WTC11 (cell line): ENCODE data around the gene GRIN2A. TPM values are rescaled to one million over a fixed set of nuclear protein-coding genes. Genes with fewer than 3 reads are reported as not detected.

Experiments used
- ATAC-seq: fragments of 200-7000 bp; cut with Tn5 transposase; 2 replicates; pipeline ENCODE4 v1.10.0; 2021; ENCODE audit warnings: mild to moderate bottlenecking, moderate library complexity
- CTCF ChIA-PET: fragments of 300-600 bp; sonication (Branson Sonifier 250); formaldehyde crosslinking; loops from one replicate; lab custom pipeline; 2021; ENCODE audit warnings: antibody characterized with exemption; lab: Charles Lee
- POLR2A ChIA-PET: fragments of 350-600 bp; sonication (Branson Sonifier 250); formaldehyde crosslinking; loops from one replicate; lab custom pipeline; 2021; ENCODE audit warnings: antibody characterized with exemption; lab: Charles Lee
- DNase-seq: peaks from one replicate; pipeline ENCODE4 v3.0.0; 2021; ENCODE audit warnings: low spot score
- H3K27ac Mint-ChIP-seq: 2 replicates; pipeline ENCODE4 v1.8.0; 2021; ENCODE audit warnings: mixed read lengths
- H3K27me3 Mint-ChIP-seq: 2 replicates; pipeline ENCODE4 v1.8.0; 2021; ENCODE audit warnings: low read depth, mild to moderate bottlenecking, moderate library complexity, mixed read lengths
- H3K36me3 Mint-ChIP-seq: 2 replicates; pipeline ENCODE4 v1.8.0; 2021; ENCODE audit warnings: mixed read lengths
- H3K4me1 Mint-ChIP-seq: 2 replicates; pipeline ENCODE4 v1.8.0; 2022; ENCODE audit warnings: mixed read lengths
- H3K4me3 Mint-ChIP-seq: 2 replicates; pipeline ENCODE4 v1.8.0; 2021; ENCODE audit warnings: mild to moderate bottlenecking, moderate library complexity, mixed read lengths
- H3K9me3 Mint-ChIP-seq: 2 replicates; pipeline ENCODE4 v1.8.0; 2021; ENCODE audit warnings: mixed read lengths
- FOXP1 ChIP-seq: sonication (generic); formaldehyde crosslinking; IDR thresholded peaks from 2 replicates; pipeline ENCODE4 v1.8.0; 2022; ENCODE audit warnings: missing genetic modification reagents, mild to moderate bottlenecking, moderate library complexity, borderline replicate concordance
- HMGA2 ChIP-seq: fragments of 250-450 bp; sonication (Bioruptor Pico); IDR thresholded peaks from 2 replicates; pipeline ENCODE4 v1.4.0; 2021; ENCODE audit warnings: mild to moderate bottlenecking, moderate library complexity
- MXD4 ChIP-seq: fragments of 250-450 bp; sonication (Bioruptor Pico); IDR thresholded peaks from 2 replicates; pipeline ENCODE4 v1.8.0; 2021; ENCODE audit warnings: mild to moderate bottlenecking, moderate library complexity, borderline replicate concordance
- NFE2L1 ChIP-seq: sonication (generic); formaldehyde crosslinking; IDR thresholded peaks from 2 replicates; pipeline ENCODE4 v1.8.1; 2023; ENCODE audit warnings: missing genetic modification reagents
- NFYB ChIP-seq: sonication (generic); formaldehyde crosslinking; conservative IDR thresholded peaks from 2 replicates; pipeline ENCODE4 v1.8.0; 2022; ENCODE audit warnings: low read depth, missing genetic modification reagents
- TEAD4 ChIP-seq: sonication (generic); formaldehyde crosslinking; IDR thresholded peaks from 2 replicates; pipeline ENCODE4 v1.8.0; 2022; ENCODE audit warnings: mild to moderate bottlenecking, missing genetic modification reagents
- ZNF317 ChIP-seq: sonication (generic); formaldehyde crosslinking; IDR thresholded peaks from 2 replicates; pipeline ENCODE4 v1.8.1; 2023; ENCODE audit warnings: low read depth, mild to moderate bottlenecking, moderate library complexity, missing genetic modification reagents, borderline replicate concordance
- ZNF416 ChIP-seq: fragments of 250-450 bp; sonication (Bioruptor Pico); IDR thresholded peaks from 2 replicates; pipeline ENCODE4 v1.9.0; 2021; ENCODE audit warnings: mild to moderate bottlenecking, inconsistent platforms
- total RNA-seq: library from RNA; stranded (reverse); gene quantifications from 3 replicates; pipeline ENCODE4 v1.2.3, GENCODE V29; 2021
- TF ChIP-seq, protein P1 (sequence below): sonication (generic); formaldehyde crosslinking; IDR thresholded peaks from 2 replicates; pipeline ENCODE4 v1.8.0; 2022; ENCODE audit warnings: mild to moderate bottlenecking, missing genetic modification reagents
- TF ChIP-seq, protein P2 (sequence below): sonication (generic); formaldehyde crosslinking; IDR thresholded peaks from 2 replicates; pipeline ENCODE4 v1.8.1; 2023; ENCODE audit warnings: mild to moderate bottlenecking, missing genetic modification reagents, moderate library complexity
- TF ChIP-seq, protein P3 (sequence below): sonication (generic); formaldehyde crosslinking; IDR thresholded peaks from 2 replicates; pipeline ENCODE4 v1.8.0; 2023; ENCODE audit warnings: mild to moderate bottlenecking, missing genetic modification reagents
- TF ChIP-seq, protein P4 (sequence below): sonication (generic); formaldehyde crosslinking; IDR thresholded peaks from 2 replicates; pipeline ENCODE4 v1.8.0; 2022; ENCODE audit warnings: mild to moderate bottlenecking, missing genetic modification reagents
- TF ChIP-seq, protein P5 (sequence below): sonication (generic); formaldehyde crosslinking; IDR thresholded peaks from 2 replicates; pipeline ENCODE4 v1.8.1; 2022; ENCODE audit warnings: low read depth, missing genetic modification reagents, borderline replicate concordance
- TF ChIP-seq, protein P6 (sequence below): fragments of 250-450 bp; sonication (Bioruptor Pico); IDR thresholded peaks from 2 replicates; pipeline ENCODE4 v2.1.2; 2022; ENCODE audit warnings: mild to moderate bottlenecking, moderate library complexity
- TF ChIP-seq, protein P7 (sequence below): sonication (generic); formaldehyde crosslinking; IDR thresholded peaks from 2 replicates; pipeline ENCODE4 v1.8.0; 2022; ENCODE audit warnings: mild to moderate bottlenecking, missing genetic modification reagents

The GRIN2A gene
- total RNA-seq, 1 experiment from 2014 or later = 3.5 TPM

DNA sequence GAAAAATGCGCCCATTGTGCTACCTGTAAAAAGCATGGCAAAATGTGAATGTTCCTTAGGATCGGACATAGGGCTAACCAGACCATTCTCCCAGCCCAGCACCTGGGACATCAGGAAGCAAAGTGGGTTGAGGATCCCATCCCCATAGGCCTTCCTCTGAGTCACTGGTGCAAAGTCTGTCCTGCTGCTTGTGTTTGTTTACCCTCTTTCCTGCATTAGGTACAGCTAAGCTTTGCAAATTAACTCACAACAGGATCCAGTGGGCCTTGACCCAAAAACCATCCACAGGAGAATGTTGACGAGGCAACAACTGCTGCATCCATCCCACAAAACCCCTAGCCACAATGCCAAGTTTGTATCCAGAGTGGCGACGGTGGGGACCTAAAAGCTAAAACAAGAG, 106.2 kb downstream of the GRIN2A start:
- Mint-ChIP-seq H3K27me3 (peaks cover 14% of the 10 kb centered on the region), H3K27ac (no peak overlapping the region), H3K9me3 (peaks cover 13% of the 10 kb centered on the region), H3K4me3 (no peak overlapping the region), H3K4me1 (peaks cover 17% of the 10 kb centered on the region), H3K36me3 (peaks cover 2% of the 10 kb centered on the region; the same call in 1 of the 2 replicates)
- DNase-seq (no peak), ATAC-seq (peak; percentile 60)
- POLR2A ChIA-PET = no interaction called here
- TF ChIP-seq, protein P1, sequence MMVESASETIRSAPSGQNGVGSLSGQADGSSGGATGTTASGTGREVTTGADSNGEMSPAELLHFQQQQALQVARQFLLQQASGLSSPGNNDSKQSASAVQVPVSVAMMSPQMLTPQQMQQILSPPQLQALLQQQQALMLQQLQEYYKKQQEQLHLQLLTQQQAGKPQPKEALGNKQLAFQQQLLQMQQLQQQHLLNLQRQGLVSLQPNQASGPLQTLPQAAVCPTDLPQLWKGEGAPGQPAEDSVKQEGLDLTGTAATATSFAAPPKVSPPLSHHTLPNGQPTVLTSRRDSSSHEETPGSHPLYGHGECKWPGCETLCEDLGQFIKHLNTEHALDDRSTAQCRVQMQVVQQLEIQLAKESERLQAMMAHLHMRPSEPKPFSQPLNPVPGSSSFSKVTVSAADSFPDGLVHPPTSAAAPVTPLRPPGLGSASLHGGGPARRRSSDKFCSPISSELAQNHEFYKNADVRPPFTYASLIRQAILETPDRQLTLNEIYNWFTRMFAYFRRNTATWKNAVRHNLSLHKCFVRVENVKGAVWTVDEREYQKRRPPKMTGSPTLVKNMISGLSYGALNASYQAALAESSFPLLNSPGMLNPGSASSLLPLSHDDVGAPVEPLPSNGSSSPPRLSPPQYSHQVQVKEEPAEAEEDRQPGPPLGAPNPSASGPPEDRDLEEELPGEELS (CRISPR knock-in tag) = 0 out of 2 replicates have a peak, but pooled peaks have one; percentile 55
- TF ChIP-seq, protein P2, sequence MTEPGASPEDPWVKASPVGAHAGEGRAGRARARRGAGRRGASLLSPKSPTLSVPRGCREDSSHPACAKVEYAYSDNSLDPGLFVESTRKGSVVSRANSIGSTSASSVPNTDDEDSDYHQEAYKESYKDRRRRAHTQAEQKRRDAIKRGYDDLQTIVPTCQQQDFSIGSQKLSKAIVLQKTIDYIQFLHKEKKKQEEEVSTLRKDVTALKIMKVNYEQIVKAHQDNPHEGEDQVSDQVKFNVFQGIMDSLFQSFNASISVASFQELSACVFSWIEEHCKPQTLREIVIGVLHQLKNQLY = no peak
- CTCF ChIA-PET = no interaction called here

DNA sequence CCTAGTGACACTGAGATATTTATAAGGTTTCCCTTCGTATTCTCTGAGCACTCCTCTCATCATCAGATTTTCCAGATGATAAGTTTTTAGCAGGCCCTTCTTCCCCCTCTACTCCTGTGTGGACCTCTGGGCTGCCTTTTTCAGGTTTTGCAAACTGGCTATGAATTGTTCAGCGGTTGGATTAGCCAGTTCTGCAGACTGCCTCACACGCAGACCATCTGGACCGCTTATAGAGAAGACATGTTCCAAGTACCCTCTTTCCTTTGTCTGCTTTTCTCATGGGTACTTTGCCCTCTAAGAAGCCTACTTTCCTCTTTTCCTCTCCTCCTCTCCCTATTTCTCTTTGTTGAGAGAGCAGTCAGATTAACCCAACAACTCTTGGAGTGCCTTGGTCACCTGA, 111.6 kb downstream of the GRIN2A start:
- no peak for ATAC-seq
- POLR2A ChIA-PET = no interaction called here
- Mint-ChIP-seq H3K4me1 (no peaks in the 10 kb centered on the region), H3K27ac (no peak overlapping the region), H3K36me3 (no peaks in the 10 kb centered on the region), H3K9me3 (peaks cover 11% of the 10 kb centered on the region), H3K27me3 (no peaks in the 10 kb centered on the region; the same call in 1 of the 2 replicates), H3K4me3 (no peak overlapping the region)
- no peak for TF ChIP-seq TEAD4 (CRISPR knock-in tag)
- TF ChIP-seq, protein P3, sequence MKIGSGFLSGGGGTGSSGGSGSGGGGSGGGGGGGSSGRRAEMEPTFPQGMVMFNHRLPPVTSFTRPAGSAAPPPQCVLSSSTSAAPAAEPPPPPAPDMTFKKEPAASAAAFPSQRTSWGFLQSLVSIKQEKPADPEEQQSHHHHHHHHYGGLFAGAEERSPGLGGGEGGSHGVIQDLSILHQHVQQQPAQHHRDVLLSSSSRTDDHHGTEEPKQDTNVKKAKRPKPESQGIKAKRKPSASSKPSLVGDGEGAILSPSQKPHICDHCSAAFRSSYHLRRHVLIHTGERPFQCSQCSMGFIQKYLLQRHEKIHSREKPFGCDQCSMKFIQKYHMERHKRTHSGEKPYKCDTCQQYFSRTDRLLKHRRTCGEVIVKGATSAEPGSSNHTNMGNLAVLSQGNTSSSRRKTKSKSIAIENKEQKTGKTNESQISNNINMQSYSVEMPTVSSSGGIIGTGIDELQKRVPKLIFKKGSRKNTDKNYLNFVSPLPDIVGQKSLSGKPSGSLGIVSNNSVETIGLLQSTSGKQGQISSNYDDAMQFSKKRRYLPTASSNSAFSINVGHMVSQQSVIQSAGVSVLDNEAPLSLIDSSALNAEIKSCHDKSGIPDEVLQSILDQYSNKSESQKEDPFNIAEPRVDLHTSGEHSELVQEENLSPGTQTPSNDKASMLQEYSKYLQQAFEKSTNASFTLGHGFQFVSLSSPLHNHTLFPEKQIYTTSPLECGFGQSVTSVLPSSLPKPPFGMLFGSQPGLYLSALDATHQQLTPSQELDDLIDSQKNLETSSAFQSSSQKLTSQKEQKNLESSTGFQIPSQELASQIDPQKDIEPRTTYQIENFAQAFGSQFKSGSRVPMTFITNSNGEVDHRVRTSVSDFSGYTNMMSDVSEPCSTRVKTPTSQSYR (CRISPR knock-in tag) = no peak
- TF ChIP-seq, protein P4, sequence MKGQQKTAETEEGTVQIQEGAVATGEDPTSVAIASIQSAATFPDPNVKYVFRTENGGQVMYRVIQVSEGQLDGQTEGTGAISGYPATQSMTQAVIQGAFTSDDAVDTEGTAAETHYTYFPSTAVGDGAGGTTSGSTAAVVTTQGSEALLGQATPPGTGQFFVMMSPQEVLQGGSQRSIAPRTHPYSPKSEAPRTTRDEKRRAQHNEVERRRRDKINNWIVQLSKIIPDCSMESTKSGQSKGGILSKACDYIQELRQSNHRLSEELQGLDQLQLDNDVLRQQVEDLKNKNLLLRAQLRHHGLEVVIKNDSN (CRISPR knock-in tag) = no peak
- no peak for DNase-seq
- CTCF ChIA-PET = no interaction called here

DNA sequence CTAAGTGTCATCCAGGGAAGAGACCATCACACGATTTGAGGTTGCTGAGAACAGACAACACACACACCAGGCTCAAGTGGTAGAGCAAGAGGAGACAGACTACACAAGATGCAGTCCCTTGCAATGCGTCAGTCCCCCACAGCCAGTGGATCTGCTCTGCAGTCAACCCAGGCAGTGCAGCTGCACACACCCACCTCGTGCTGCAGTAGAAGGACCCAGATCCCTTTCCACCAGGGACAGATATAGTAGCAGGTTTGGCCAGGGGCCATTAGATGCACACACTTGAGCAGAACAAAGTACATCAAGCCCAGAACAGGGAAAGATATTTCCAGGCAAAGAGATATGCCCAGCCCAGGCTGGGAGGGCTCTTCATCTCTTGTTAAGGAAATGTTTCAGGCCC, 112.9 kb downstream of the GRIN2A start:
- POLR2A ChIA-PET = no interaction called here
- Mint-ChIP-seq H3K36me3 (no peaks in the 10 kb centered on the region), H3K4me3 (no peak overlapping the region), H3K4me1 (peaks cover 3% of the 10 kb centered on the region; the same call in 1 of the 2 replicates), H3K27ac (no peak overlapping the region), H3K27me3 (no peaks in the 10 kb centered on the region; the same call in 1 of the 2 replicates), H3K9me3 (peaks cover 11% of the 10 kb centered on the region)
- TF ChIP-seq ZNF416 (CRISPR knock-in tag) (no peak), HMGA2 (CRISPR knock-in tag) (no peak)
- no peak for DNase-seq
- ATAC-seq = no peak
- CTCF ChIA-PET = no interaction called here

DNA sequence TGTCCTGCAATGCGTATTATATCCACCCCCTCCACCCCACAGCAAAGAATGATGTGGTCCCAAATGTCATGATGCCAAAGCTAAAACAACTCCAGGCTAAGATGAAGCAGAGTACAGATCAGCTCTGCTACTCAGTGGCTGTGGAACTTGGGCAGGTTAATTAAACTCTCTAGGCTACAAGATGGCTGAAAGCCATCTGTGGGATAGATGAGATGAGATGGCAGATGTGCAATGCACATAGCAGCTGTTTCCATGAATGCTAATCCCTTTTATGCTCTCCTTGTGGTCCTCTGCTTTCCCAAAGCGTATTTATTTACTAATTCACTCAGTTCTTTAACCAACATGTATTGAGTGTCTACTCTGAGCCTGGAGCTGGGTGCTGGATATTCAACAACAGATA, 114.4 kb downstream of the GRIN2A start:
- Mint-ChIP-seq H3K27ac (no peak overlapping the region), H3K36me3 (no peaks in the 10 kb centered on the region), H3K9me3 (peaks cover 11% of the 10 kb centered on the region), H3K27me3 (no peaks in the 10 kb centered on the region; the same call in 1 of the 2 replicates), H3K4me3 (no peak overlapping the region), H3K4me1 (peaks cover 3% of the 10 kb centered on the region; the same call in 1 of the 2 replicates)
- ATAC-seq (no peak), DNase-seq (no peak)
- POLR2A ChIA-PET = no interaction called here
- CTCF ChIA-PET = no interaction called here
- TF ChIP-seq NFYB = no peak
- TF ChIP-seq, protein P3 (CRISPR knock-in tag) = no peak
- no peak for TF ChIP-seq MXD4 (CRISPR knock-in tag)
- TF ChIP-seq FOXP1 (CRISPR knock-in tag) = no peak
- no peak for TF ChIP-seq ZNF317
- TF ChIP-seq, protein P5, sequence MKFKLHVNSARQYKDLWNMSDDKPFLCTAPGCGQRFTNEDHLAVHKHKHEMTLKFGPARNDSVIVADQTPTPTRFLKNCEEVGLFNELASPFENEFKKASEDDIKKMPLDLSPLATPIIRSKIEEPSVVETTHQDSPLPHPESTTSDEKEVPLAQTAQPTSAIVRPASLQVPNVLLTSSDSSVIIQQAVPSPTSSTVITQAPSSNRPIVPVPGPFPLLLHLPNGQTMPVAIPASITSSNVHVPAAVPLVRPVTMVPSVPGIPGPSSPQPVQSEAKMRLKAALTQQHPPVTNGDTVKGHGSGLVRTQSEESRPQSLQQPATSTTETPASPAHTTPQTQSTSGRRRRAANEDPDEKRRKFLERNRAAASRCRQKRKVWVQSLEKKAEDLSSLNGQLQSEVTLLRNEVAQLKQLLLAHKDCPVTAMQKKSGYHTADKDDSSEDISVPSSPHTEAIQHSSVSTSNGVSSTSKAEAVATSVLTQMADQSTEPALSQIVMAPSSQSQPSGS = no peak
- TF ChIP-seq, protein P6, sequence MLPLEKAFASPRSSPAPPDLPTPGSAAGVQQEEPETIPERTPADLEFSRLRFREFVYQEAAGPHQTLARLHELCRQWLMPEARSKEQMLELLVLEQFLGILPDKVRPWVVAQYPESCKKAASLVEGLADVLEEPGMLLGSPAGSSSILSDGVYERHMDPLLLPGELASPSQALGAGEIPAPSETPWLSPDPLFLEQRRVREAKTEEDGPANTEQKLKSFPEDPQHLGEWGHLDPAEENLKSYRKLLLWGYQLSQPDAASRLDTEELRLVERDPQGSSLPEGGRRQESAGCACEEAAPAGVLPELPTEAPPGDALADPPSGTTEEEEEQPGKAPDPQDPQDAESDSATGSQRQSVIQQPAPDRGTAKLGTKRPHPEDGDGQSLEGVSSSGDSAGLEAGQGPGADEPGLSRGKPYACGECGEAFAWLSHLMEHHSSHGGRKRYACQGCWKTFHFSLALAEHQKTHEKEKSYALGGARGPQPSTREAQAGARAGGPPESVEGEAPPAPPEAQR (CRISPR knock-in tag) = no peak
- TF ChIP-seq, protein P7, sequence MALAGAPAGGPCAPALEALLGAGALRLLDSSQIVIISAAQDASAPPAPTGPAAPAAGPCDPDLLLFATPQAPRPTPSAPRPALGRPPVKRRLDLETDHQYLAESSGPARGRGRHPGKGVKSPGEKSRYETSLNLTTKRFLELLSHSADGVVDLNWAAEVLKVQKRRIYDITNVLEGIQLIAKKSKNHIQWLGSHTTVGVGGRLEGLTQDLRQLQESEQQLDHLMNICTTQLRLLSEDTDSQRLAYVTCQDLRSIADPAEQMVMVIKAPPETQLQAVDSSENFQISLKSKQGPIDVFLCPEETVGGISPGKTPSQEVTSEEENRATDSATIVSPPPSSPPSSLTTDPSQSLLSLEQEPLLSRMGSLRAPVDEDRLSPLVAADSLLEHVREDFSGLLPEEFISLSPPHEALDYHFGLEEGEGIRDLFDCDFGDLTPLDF = no peak
- TF ChIP-seq NFE2L1 (CRISPR knock-in tag) = no peak
